GM19238 (cell line): ENCODE measurements around the gene LIPC.

Source experiments
- DNase-seq: peaks from one replicate; pipeline ENCODE4 v3.0.0; 2011; ENCODE audit warnings: low spot score; ENCODE audit not compliant: insufficient read length

The LIPC gene

GRCh38 chr15:58608711-58609110 is 176.9 kb downstream of the LIPC start:
- DNase-seq, result no peak

- DNase-seq, result no peak
Measured at GRCh38 chr15:58611731-58612676, 180.2 kb downstream of the LIPC start.

GRCh38 chr15:58616171-58616570 is 184.4 kb downstream of the LIPC start:
- no peak for DNase-seq
